Neural cell (in vitro differentiated cells): ENCODE results near the gene CELA2B.

ENCODE experiments used
- CTCF ChIP-seq: fragments of 450-650 bp; IDR thresholded peaks from 2 replicates; pipeline ENCODE4 v1.5.1; 2014; ENCODE audit warnings: antibody characterized with exemption, mild to moderate bottlenecking, moderate library complexity; ENCODE audit not compliant: poor library complexity, severe bottlenecking
- EP300 ChIP-seq: fragments of 450-650 bp; conservative IDR thresholded peaks from 2 replicates; pipeline ENCODE4 v1.6.1; 2014; ENCODE audit warnings: antibody characterized with exemption, mild to moderate bottlenecking, moderate library complexity; ENCODE audit not compliant: poor library complexity, severe bottlenecking
- EZH2 ChIP-seq: fragments of 200-600, 300-800 bp; shearing (Covaris generic), sonication (generic); IDR thresholded peaks from 2 replicates; pipeline ENCODE4 v1.6.1; 2014; ENCODE audit warnings: antibody characterized with exemption, low read length, borderline replicate concordance, mild to moderate bottlenecking; ENCODE audit not compliant: insufficient read depth, poor library complexity, severe bottlenecking
- POLR2AphosphoS5 ChIP-seq: IDR thresholded peaks from 2 replicates; pipeline ENCODE4 v1.6.1; 2012
- RAD21 ChIP-seq: fragments of 450-650 bp; conservative IDR thresholded peaks from 2 replicates; pipeline ENCODE4 v1.6.1; 2014; ENCODE audit warnings: antibody characterized with exemption, mild to moderate bottlenecking, moderate library complexity
- REST ChIP-seq: IDR thresholded peaks from 2 replicates; pipeline ENCODE4 v1.6.1; 2012; ENCODE audit warnings: borderline replicate concordance

GRCh38 chr1:15519625-15520024 is 43.7 kb downstream of the CELA2B start:
- TF ChIP-seq CTCF (no peak), POLR2AphosphoS5 (no peak), EZH2 (no peak), RAD21 (no peak), EP300 (no peak), REST (no peak)
